HG03521 (cell line): Measurements from ENCODE around the gene SSTR3.

Experiments
- ATAC-seq: cut with Tn5 transposase; IDR thresholded peaks from one replicate; pipeline ENCODE4 v1.9.1; 2021; ENCODE audit warnings: mild to moderate bottlenecking, moderate library complexity; ENCODE audit not compliant: unreplicated experiment

SSTR3 gene

GRCh38 chr22:37198258-37199102 lies 13.8 kb downstream of the SSTR3 start:
- ATAC-seq, result no peak

- no peak for ATAC-seq
Measured at GRCh38 chr22:37197451-37198257, 14.6 kb downstream of the SSTR3 start.

- no peak for ATAC-seq
Measured at GRCh38 chr22:37196539-37197450, 15.5 kb downstream of the SSTR3 start.

GRCh38 chr22:37195921-37196320 lies 16.4 kb downstream of the SSTR3 start:
- ATAC-seq, result no peak

GRCh38 chr22:37194750-37195149 lies 17.5 kb downstream of the SSTR3 start:
- no peak for ATAC-seq

GRCh38 chr22:37193629-37194191 lies 18.6 kb downstream of the SSTR3 start:
- no peak for ATAC-seq

- no peak for ATAC-seq
Measured at GRCh38 chr22:37192741-37193140, 19.5 kb downstream of the SSTR3 start.

GRCh38 chr22:37192204-37192603 lies 20.1 kb downstream of the SSTR3 start:
- ATAC-seq, result no peak

- ATAC-seq, result no peak
Measured at GRCh38 chr22:37190262-37190780, 22.0 kb downstream of the SSTR3 start.

- no peak for ATAC-seq
Measured at GRCh38 chr22:37188901-37189466, 23.3 kb downstream of the SSTR3 start.

GRCh38 chr22:37187891-37188761 lies 24.2 kb downstream of the SSTR3 start, which contains the start of gene C1QTNF6:
Gene C1QTNF6 (minus strand): TSS chr22:37188247. CDS start chr22:37188213, 34 bp downstream.
- ATAC-seq, result no peak

GRCh38 chr22:37187552-37187890 lies 24.8 kb downstream of the SSTR3 start:
- no peak for ATAC-seq

- no peak for ATAC-seq
Measured at GRCh38 chr22:37186997-37187522, 25.2 kb downstream of the SSTR3 start.

GRCh38 chr22:37186228-37186996 lies 25.9 kb downstream of the SSTR3 start:
- no peak for ATAC-seq

- ATAC-seq, result no peak
Measured at GRCh38 chr22:37185646-37186227, 26.5 kb downstream of the SSTR3 start.

GRCh38 chr22:37184816-37185541 lies 27.3 kb downstream of the SSTR3 start:
- no peak for ATAC-seq

GRCh38 chr22:37184380-37184755 lies 27.9 kb downstream of the SSTR3 start:
- ATAC-seq, result no peak
